ENCODE measurements around the gene GNAT1.
"Not testable (repeated sequence)": the region's sequence is repeated elsewhere in the genome, so short reads cannot be mapped to it uniquely, and the experiment has no call there.

- not testable (repeated sequence) for TF ChIP-seq CTCF, EP300 (IDR thresholded peaks at IDR 0.05)
Measured at GRCh38 chr3:50228184-50228763, 36.9 kb downstream of the GNAT1 start.
